Dedifferentiated amniotic fluid mesenchymal stem cell (primary cell): ENCODE data around the gene KIAA1958.
"Not testable (repeated sequence)": the region's sequence is repeated elsewhere in the genome, so short reads cannot be mapped to it uniquely, and the experiment has no call there.

Experiments
- DNase-seq: peaks from one replicate; pipeline ENCODE4 v3.0.0-alpha.2; 2016; ENCODE audit errors: extremely low spot score

Gene KIAA1958

GRCh38 chr9:112489039-112489546 lies 2.5 kb downstream of the KIAA1958 start:
- no peak for DNase-seq

GRCh38 chr9:112489876-112490666 lies 3.4 kb downstream of the KIAA1958 start:
- no peak for DNase-seq

GRCh38 chr9:112493393-112494137 lies 6.9 kb downstream of the KIAA1958 start:
- peak; percentile 59 for DNase-seq

GRCh38 chr9:112494153-112494552 lies 7.5 kb downstream of the KIAA1958 start:
- no peak for DNase-seq

- no peak for DNase-seq
Observed at GRCh38 chr9:112495614-112496013, 9.0 kb downstream of the KIAA1958 start.

GRCh38 chr9:112496074-112496722 lies 9.6 kb downstream of the KIAA1958 start:
- no peak for DNase-seq

GRCh38 chr9:112500842-112501241 lies 14.2 kb downstream of the KIAA1958 start:
- no peak for DNase-seq

- DNase-seq, result no peak
Observed at GRCh38 chr9:112501287-112501686, 14.7 kb downstream of the KIAA1958 start.

- DNase-seq, result no peak
Observed at GRCh38 chr9:112502175-112502946, 15.7 kb downstream of the KIAA1958 start.

- DNase-seq, result no peak
Observed at GRCh38 chr9:112503170-112503569, 16.5 kb downstream of the KIAA1958 start.

- DNase-seq, result no peak
Observed at GRCh38 chr9:112505086-112505485, 18.5 kb downstream of the KIAA1958 start.

- DNase-seq, result no peak
Observed at GRCh38 chr9:112505607-112506006, 19.0 kb downstream of the KIAA1958 start.

GRCh38 chr9:112506571-112506970 lies 19.9 kb downstream of the KIAA1958 start:
- DNase-seq, result no peak

- no peak for DNase-seq
Observed at GRCh38 chr9:112507001-112507680, 20.5 kb downstream of the KIAA1958 start.

- DNase-seq, result no peak
Observed at GRCh38 chr9:112508377-112508776, 21.8 kb downstream of the KIAA1958 start.

GRCh38 chr9:112512377-112512776 lies 25.8 kb downstream of the KIAA1958 start:
- not testable (repeated sequence) for DNase-seq

GRCh38 chr9:112516769-112517168 lies 30.1 kb downstream of the KIAA1958 start:
- no peak for DNase-seq

GRCh38 chr9:112520069-112520468 lies 33.4 kb downstream of the KIAA1958 start:
- no peak for DNase-seq

- no peak for DNase-seq
Observed at GRCh38 chr9:112520656-112521055, 34.0 kb downstream of the KIAA1958 start.

GRCh38 chr9:112526973-112527372 lies 40.3 kb downstream of the KIAA1958 start:
- no peak for DNase-seq

- no peak for DNase-seq
Observed at GRCh38 chr9:112527959-112528358, 41.3 kb downstream of the KIAA1958 start.
